SK-N-MC (cell line): ENCODE measurements around the gene HDC.

Experiments used
- DNase-seq: peaks from one replicate; pipeline ENCODE4 v3.0.0-alpha.2; 2011; ENCODE audit warnings: low read depth, low spot score
- H3K27ac ChIP-seq: fragments of 200-600 bp; sonication (generic); 2 replicates; pipeline ENCODE4 v1.5.1; 2016; ENCODE audit warnings: mixed run types
- H3K36me3 ChIP-seq: fragments of 200-600 bp; sonication (generic); 2 replicates; pipeline ENCODE4 v1.6.1; 2017; ENCODE audit warnings: antibody characterized with exemption, low read length, mixed read lengths; ENCODE audit not compliant: insufficient read depth
- H3K4me3 ChIP-seq: fragments of 200-600 bp; sonication (generic); 2 replicates; pipeline ENCODE4 v1.5.1; 2016
- H3K9ac ChIP-seq: fragments of 200-600 bp; sonication (generic); 2 replicates; pipeline ENCODE4 v1.8.0; 2017; ENCODE audit warnings: mixed run types, mixed read lengths; ENCODE audit not compliant: insufficient read length
- H3K9me3 ChIP-seq: fragments of 200-600 bp; sonication (generic); 2 replicates; pipeline ENCODE4 v1.6.1; 2017; ENCODE audit warnings: low read depth, mild to moderate bottlenecking, antibody characterized with exemption, low read length, moderate library complexity, mixed read lengths
- EZH2 ChIP-seq: fragments of 200-600 bp; sonication (generic); IDR thresholded peaks from one replicate; pipeline ENCODE4 v1.6.1; 2017; ENCODE audit warnings: antibody characterized with exemption
- FOXP2 ChIP-seq: optimal IDR thresholded peaks from 2 replicates; pipeline ENCODE3; 2011; ENCODE audit warnings: mild to moderate bottlenecking, moderate library complexity; ENCODE audit not compliant: insufficient read depth; ENCODE audit errors: extremely low read length, control extremely low read depth
- POLR2AphosphoS5 ChIP-seq: IDR thresholded peaks from 2 replicates; pipeline ENCODE4 v1.6.1; 2012; ENCODE audit warnings: mild to moderate bottlenecking, low read depth, low read length, borderline replicate concordance

Gene HDC

GRCh38 chr15:50265620-50266019 lies at the start of gene HDC:
Gene HDC (minus strand): TSS chr15:50265726. CDS start chr15:50265623, 103 bp downstream.
- Histone ChIP-seq H3K9ac (no peak within 1 kb of the TSS), H3K4me3 (no peak within 1 kb of the TSS), H3K36me3 (no peaks in the 10 kb centered on the region), H3K9me3 (no peaks in the 10 kb centered on the region), H3K27ac (no peak within 1 kb of the TSS)
- no peak for DNase-seq
- TF ChIP-seq EZH2 = no peak
- no peak for TF ChIP-seq POLR2AphosphoS5
- TF ChIP-seq FOXP2 = no peak

GRCh38 chr15:50312636-50313035 lies 47.1 kb upstream of the HDC start:
- H3K9ac ChIP-seq = no peak overlapping the region
- H3K27ac ChIP-seq = no peak overlapping the region
- DNase-seq = no peak
- H3K9me3 ChIP-seq = no peaks in the 10 kb centered on the region
- H3K4me3 ChIP-seq = no peak overlapping the region
- H3K36me3 ChIP-seq = peaks cover 9% of the 10 kb centered on the region
- TF ChIP-seq POLR2AphosphoS5 = no peak
- TF ChIP-seq EZH2 = no peak
- no peak for TF ChIP-seq FOXP2

- no peak overlapping the region for H3K27ac ChIP-seq
- H3K36me3 ChIP-seq = peaks cover 23% of the 10 kb centered on the region
- no peak overlapping the region for H3K9ac ChIP-seq
- H3K4me3 ChIP-seq = no peak overlapping the region
- DNase-seq = no peak
- H3K9me3 ChIP-seq = no peaks in the 10 kb centered on the region
- TF ChIP-seq POLR2AphosphoS5 = no peak
- TF ChIP-seq FOXP2 = no peak
- no peak for TF ChIP-seq EZH2
Observed at GRCh38 chr15:50307799-50308198, 42.3 kb upstream of the HDC start.

GRCh38 chr15:50304836-50305235 lies 39.3 kb upstream of the HDC start:
- Histone ChIP-seq H3K4me3 (no peak overlapping the region), H3K9me3 (no peaks in the 10 kb centered on the region), H3K27ac (no peak overlapping the region), H3K36me3 (peaks cover 40% of the 10 kb centered on the region), H3K9ac (no peak overlapping the region)
- no peak for DNase-seq
- no peak for TF ChIP-seq POLR2AphosphoS5

GRCh38 chr15:50302581-50302980 lies 37.1 kb upstream of the HDC start:
- Histone ChIP-seq H3K36me3 (peaks cover 39% of the 10 kb centered on the region), H3K9me3 (no peaks in the 10 kb centered on the region), H3K9ac (no peak overlapping the region), H3K4me3 (no peak overlapping the region), H3K27ac (no peak overlapping the region)
- DNase-seq = no peak
- TF ChIP-seq FOXP2 = no peak
- TF ChIP-seq EZH2 = no peak
- no peak for TF ChIP-seq POLR2AphosphoS5

- H3K9me3 ChIP-seq = no peaks in the 10 kb centered on the region
- no peak for DNase-seq
- TF ChIP-seq FOXP2 (no peak), POLR2AphosphoS5 (no peak), EZH2 (no peak)
- H3K9ac ChIP-seq = no peak overlapping the region
- H3K4me3 ChIP-seq = no peak overlapping the region
- no peak overlapping the region for H3K27ac ChIP-seq
- peaks cover 26% of the 10 kb centered on the region for H3K36me3 ChIP-seq
Observed at GRCh38 chr15:50298340-50298739, 32.8 kb upstream of the HDC start.

- no peak for DNase-seq
- H3K36me3 ChIP-seq = peaks cover 17% of the 10 kb centered on the region
- no peak overlapping the region for H3K27ac ChIP-seq
- H3K9me3 ChIP-seq = no peaks in the 10 kb centered on the region
- no peak overlapping the region for H3K4me3 ChIP-seq
- no peak overlapping the region for H3K9ac ChIP-seq
- TF ChIP-seq FOXP2 = no peak
- TF ChIP-seq POLR2AphosphoS5 = no peak
- TF ChIP-seq EZH2 = no peak
Observed at GRCh38 chr15:50295966-50296365, 30.4 kb upstream of the HDC start.

GRCh38 chr15:50289749-50290148 lies 24.2 kb upstream of the HDC start:
- Histone ChIP-seq H3K36me3 (peaks cover 29% of the 10 kb centered on the region; the same call in 1 of the 2 replicates), H3K4me3 (no peak overlapping the region), H3K9me3 (no peaks in the 10 kb centered on the region), H3K27ac (no peak overlapping the region), H3K9ac (no peak overlapping the region)
- TF ChIP-seq POLR2AphosphoS5 (no peak), FOXP2 (no peak), EZH2 (no peak)
- no peak for DNase-seq

- peaks cover 35% of the 10 kb centered on the region; the same call in 1 of the 2 replicates for H3K36me3 ChIP-seq
- no peak overlapping the region for H3K9ac ChIP-seq
- no peak overlapping the region for H3K27ac ChIP-seq
- no peak overlapping the region for H3K4me3 ChIP-seq
- TF ChIP-seq FOXP2 = no peak
- H3K9me3 ChIP-seq = no peaks in the 10 kb centered on the region
- no peak for DNase-seq
Observed at GRCh38 chr15:50287324-50288116, 22.0 kb upstream of the HDC start.
